ENCODE data around the gene MCEE. TPM values are rescaled to one million over a fixed set of nuclear protein-coding genes. Genes with fewer than 3 reads are reported as not detected.
"Not testable (repeated sequence)": the region's sequence is repeated elsewhere in the genome, so short reads cannot be mapped to it uniquely, and the experiment has no call there.

Gene MCEE
- total RNA-seq, 1 donor from 2014 or later = 12.2 TPM

- H3K4me3 Mint-ChIP-seq; POLR2A ChIA-PET; ATAC-seq (ENCODE audit: low read depth); DNase-seq; H3K9me3 Mint-ChIP-seq; CTCF ChIA-PET; intact Hi-C loops (cut with micrococcal nuclease); H3K27ac Mint-ChIP-seq; H3K36me3 Mint-ChIP-seq (ENCODE audit: low read depth): not testable (repeated sequence)
- peaks cover 14% of the 10 kb centered on the region for H3K4me1 Mint-ChIP-seq
- H3K27me3 Mint-ChIP-seq = peaks cover 31% of the 10 kb centered on the region
These were observed 44.6 kb downstream of the MCEE start for GRCh38 chr2:71085325-71086003.

GRCh38 chr2:71083752-71084312 is 46.2 kb downstream of the MCEE start:
- DNase-seq; H3K27ac Mint-ChIP-seq; H3K36me3 Mint-ChIP-seq (ENCODE audit: low read depth); H3K9me3 Mint-ChIP-seq; intact Hi-C loops (cut with micrococcal nuclease); ATAC-seq (ENCODE audit: low read depth); CTCF ChIA-PET: not testable (repeated sequence)
- Mint-ChIP-seq H3K27me3 (peaks cover 19% of the 10 kb centered on the region), H3K4me3 (peak overlapping the region; percentile 52), H3K4me1 (peaks cover 14% of the 10 kb centered on the region)
- POLR2A ChIA-PET = interaction anchor here (1.5 to 2.1 kb wide), 2 partner anchors 12 to 16 kb away, joined by 8 to 9 read pairs; partner anchors contain the start of gene NAGK

- ATAC-seq (ENCODE audit: low read depth); H3K9me3 Mint-ChIP-seq; H3K27ac Mint-ChIP-seq; intact Hi-C loops (cut with micrococcal nuclease); CTCF ChIA-PET; H3K4me3 Mint-ChIP-seq; DNase-seq: not testable (repeated sequence)
- POLR2A ChIA-PET = interaction anchor here (1.5 to 2.1 kb wide), 2 partner anchors 12 to 15 kb away, joined by 8 to 9 read pairs; partner anchors contain the start of gene NAGK
- Mint-ChIP-seq H3K36me3 (ENCODE audit: low read depth) (peaks cover 12% of the 10 kb centered on the region), H3K27me3 (peaks cover 14% of the 10 kb centered on the region), H3K4me1 (peaks cover 14% of the 10 kb centered on the region)
These were observed 46.7 kb downstream of the MCEE start for GRCh38 chr2:71083297-71083696.

DNA sequence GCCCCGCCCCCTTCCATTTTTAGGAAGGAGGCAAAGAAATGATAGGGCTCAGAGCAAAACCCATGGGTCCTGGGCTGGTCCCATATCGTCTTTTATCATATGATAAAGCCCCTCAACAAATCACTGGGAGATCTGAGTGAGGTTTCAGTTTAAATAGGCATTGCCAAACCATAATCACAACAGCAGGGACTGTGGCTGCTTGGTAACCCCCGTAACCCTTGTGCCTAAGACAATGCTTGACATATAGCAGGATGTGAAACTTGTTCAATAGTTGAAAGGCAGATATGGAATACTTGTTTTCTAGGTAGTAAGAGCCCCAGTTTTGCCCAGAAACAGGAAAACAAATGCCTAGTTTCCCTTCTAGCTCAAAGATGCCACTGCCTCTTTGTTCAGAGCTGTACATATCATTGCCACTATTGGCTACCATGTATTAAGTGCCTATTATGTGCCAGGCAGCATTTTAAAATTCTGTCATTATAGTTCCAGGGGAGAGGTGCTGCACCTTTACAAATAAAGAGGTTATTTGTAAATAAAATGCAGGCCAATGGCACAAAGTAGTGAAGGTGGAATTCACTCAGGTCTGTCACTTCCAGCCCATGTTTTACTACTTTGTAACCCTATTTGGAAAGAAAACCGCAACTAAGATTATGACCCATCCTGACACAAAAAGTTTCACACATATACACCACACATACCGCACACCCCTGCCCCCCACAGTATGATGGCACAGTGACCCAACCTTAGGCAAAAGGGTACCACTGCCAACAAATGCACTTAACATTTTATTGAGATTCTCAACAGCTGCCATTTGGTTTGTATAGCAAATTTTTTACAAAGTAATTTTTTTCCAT is 47.4 kb downstream of the MCEE start:
- no peak for DNase-seq
- ATAC-seq (ENCODE audit: low read depth) = no peak
- Mint-ChIP-seq H3K4me1 (peaks cover 14% of the 10 kb centered on the region), H3K27ac (peak overlapping the region; percentile 30), H3K36me3 (ENCODE audit: low read depth) (peaks cover 19% of the 10 kb centered on the region), H3K4me3 (no peak overlapping the region), H3K9me3 (no peaks in the 10 kb centered on the region), H3K27me3 (peaks cover 11% of the 10 kb centered on the region)
- ChIA-PET CTCF (no interaction called here), POLR2A (interaction anchor here (0.6 to 2.1 kb wide), 2 partner anchors 11 to 15 kb away, joined by 3 to 9 read pairs; no protein-coding TSS in a partner anchor)
- intact Hi-C loops (cut with micrococcal nuclease) = no loop called here
- TF ChIP-seq, protein P1, sequence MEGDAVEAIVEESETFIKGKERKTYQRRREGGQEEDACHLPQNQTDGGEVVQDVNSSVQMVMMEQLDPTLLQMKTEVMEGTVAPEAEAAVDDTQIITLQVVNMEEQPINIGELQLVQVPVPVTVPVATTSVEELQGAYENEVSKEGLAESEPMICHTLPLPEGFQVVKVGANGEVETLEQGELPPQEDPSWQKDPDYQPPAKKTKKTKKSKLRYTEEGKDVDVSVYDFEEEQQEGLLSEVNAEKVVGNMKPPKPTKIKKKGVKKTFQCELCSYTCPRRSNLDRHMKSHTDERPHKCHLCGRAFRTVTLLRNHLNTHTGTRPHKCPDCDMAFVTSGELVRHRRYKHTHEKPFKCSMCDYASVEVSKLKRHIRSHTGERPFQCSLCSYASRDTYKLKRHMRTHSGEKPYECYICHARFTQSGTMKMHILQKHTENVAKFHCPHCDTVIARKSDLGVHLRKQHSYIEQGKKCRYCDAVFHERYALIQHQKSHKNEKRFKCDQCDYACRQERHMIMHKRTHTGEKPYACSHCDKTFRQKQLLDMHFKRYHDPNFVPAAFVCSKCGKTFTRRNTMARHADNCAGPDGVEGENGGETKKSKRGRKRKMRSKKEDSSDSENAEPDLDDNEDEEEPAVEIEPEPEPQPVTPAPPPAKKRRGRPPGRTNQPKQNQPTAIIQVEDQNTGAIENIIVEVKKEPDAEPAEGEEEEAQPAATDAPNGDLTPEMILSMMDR (IDR thresholded peaks at IDR 0.05) = no peak

GRCh38 chr2:71078624-71079023 is 51.4 kb downstream of the MCEE start:
- H3K4me3 Mint-ChIP-seq = no peak overlapping the region
- H3K27me3 Mint-ChIP-seq = no peaks in the 10 kb centered on the region
- CTCF ChIA-PET = no interaction called here
- ATAC-seq (ENCODE audit: low read depth) = no peak
- peaks cover 16% of the 10 kb centered on the region for H3K4me1 Mint-ChIP-seq
- peak overlapping the region; percentile 35 for H3K27ac Mint-ChIP-seq
- peaks cover 58% of the 10 kb centered on the region for H3K36me3 Mint-ChIP-seq (ENCODE audit: low read depth)
- intact Hi-C loops (cut with micrococcal nuclease) = no loop called here
- TF ChIP-seq, protein P1 (IDR thresholded peaks at IDR 0.05) = no peak
- POLR2A ChIA-PET = interaction anchor here (2.3 kb wide), 1 partner anchor 11 kb away, joined by 8 read pairs; the partner anchor contains the start of gene NAGK
- DNase-seq = no peak
- no peaks in the 10 kb centered on the region for H3K9me3 Mint-ChIP-seq

GRCh38 chr2:71074893-71075395 is 55.1 kb downstream of the MCEE start:
- DNase-seq = no peak
- TF ChIP-seq, protein P1 (IDR thresholded peaks at IDR 0.05) = no peak
- H3K36me3 Mint-ChIP-seq (ENCODE audit: low read depth) = peaks cover 84% of the 10 kb centered on the region
- no peaks in the 10 kb centered on the region for H3K27me3 Mint-ChIP-seq
- no peaks in the 10 kb centered on the region for H3K9me3 Mint-ChIP-seq
- POLR2A ChIA-PET = interaction anchor here (0.5 to 1.3 kb wide), 2 partner anchors 55 to 257 kb away, joined by 3 read pairs; partner anchors contain the start of genes MCEE, MPHOSPH10 and ZNF638
- peaks cover 46% of the 10 kb centered on the region for H3K4me1 Mint-ChIP-seq
- H3K27ac Mint-ChIP-seq = no peak overlapping the region
- intact Hi-C loops (cut with micrococcal nuclease) = no loop called here
- no peak overlapping the region for H3K4me3 Mint-ChIP-seq
- CTCF ChIA-PET = interaction anchor here (0.7 kb wide), 2 partner anchors 113 to 310 kb away, joined by 3 to 4 read pairs; no protein-coding TSS in a partner anchor
- ATAC-seq (ENCODE audit: low read depth) = no peak
